NCI-H2196 treated with DMSO at 0.1 percent for 48 hours (cell line): Measurements from ENCODE around the gene EPHB1.
A peak's percentile ranks its signal among the peaks of the same experiment; 100 is the strongest.

Source experiments
- DNase-seq: peaks from one replicate; lab custom pipeline; 2025; ENCODE audit not compliant: unreplicated experiment; lab: John Stamatoyannopoulos, UW

The EPHB1 gene

DNA sequence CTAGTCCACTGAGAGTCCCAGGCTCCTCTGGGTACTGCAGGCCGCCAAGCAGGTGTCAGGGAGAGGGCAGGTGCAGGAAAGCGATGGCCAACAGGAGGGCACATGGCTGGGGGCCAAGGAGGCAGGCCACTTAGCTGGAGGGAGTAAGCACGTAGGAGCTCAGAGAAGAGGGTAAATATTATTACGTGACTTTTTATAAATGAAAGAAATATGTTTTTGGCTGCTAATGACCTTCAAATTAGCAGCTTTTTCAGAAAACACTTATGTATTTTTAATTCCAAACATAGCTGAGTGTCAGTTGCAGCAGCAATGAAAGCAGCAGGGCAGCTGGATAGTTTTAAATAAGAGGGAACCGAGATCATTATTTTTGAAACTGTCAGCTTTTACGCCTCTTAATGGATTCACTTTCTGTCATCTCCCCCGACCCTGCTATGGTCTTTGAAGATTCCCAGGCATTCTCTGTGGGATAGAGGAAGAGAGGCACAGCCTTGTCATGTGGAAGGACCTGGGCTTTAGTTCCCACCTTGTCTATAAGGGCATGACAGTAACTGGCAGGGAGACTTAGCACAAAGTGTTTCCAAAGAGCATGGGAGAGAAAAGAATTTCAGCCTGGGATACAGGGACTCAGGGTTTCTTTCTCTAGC is 477.1 kb downstream of the EPHB1 start:
- peak; percentile 89 for DNase-seq

DNA sequence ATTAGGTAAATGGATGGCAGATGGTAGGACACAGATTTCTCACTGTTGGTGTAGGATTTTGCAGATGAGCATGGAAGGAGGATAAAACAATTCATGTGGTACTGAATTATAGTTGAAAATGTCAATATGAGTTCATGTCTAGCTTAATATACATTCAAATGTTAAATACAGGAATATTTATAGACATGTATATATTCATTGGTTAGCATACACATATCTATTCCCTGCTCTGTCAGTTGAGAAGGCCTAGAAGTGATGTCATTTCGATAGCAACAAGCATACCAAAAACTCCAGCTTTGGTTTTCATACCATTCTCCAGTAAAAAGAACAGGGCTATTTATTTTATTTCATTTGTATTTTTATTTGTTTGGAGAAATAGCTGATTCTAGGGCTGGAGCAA is 497.1 kb downstream of the EPHB1 start:
- no peak for DNase-seq

DNA sequence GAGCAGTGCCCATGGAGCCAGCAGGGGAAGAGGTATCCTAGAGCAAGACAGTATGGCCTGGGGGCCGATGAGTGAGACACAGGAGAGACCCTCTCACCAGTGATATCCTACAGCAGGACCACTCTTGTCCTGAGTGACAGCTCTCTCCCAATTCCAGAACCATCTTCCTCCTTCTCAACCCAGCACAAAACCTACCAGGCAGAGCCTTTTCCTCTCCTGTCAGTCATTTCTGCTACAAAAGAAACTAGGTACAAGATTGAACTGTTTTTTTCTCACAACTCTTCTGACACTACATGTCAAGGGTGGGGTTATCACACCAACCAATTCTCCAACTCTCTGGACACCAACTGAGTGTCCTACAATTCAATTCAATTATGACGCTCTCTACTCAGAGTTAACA is 506.6 kb downstream of the EPHB1 start:
- DNase-seq, result no peak

DNA sequence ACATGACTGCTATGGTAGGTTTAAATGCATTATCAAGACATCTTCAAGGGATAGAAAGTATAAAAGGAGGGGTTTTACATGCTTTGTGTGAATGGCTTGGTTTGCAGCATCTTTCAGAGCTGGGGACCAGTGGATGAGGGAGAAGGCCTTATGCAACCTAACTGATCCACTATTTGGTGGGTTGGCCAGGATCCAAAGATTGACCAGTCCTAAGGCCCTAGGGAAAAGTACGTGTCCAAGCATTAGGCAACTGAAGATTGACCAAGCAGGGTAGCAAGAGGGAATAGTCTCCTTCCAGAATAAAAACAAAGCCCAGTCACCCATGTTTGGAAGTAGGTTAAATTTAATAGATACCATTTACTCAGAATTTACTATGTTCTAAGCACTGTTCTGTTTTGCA is 509.3 kb downstream of the EPHB1 start:
- no peak for DNase-seq
